ENCODE data around the gene ENO3.

DNA sequence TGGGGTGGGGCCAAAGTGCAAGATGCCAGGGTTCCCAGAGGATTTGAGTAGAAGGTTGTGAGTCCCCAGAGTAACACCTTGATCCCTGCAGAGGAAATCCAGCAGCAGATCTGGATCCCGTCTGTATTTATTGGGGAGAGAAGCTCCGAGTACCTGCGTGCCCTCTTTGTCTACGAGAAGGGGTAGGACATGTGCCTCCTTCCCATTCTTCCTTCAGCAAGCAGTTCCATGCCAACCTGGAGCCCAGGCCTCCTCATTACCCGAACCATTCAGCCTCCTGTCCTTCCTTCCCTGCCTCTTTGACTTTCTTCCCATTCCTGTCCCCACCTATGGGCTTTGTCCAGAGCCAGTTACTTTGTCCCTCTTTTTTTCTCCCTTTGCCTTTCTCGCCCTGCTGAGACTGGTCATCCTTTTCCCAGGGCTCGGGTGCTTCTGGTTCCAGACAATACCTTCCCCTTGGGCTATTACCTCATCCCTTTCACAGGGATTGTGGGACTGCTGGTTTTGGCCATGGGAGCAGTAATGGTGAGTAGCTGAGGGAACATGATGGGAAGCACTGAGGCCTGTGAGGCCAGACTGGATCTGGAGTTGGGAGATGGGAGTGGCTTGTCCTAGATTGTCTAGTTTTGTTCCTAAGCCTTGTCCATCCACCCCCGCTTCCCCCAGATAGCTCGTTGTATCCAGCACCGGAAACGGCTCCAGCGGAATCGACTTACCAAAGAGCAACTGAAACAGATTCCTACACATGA is 8.0 kb upstream of the ENO3 start:
- TF ChIP-seq, protein P1, sequence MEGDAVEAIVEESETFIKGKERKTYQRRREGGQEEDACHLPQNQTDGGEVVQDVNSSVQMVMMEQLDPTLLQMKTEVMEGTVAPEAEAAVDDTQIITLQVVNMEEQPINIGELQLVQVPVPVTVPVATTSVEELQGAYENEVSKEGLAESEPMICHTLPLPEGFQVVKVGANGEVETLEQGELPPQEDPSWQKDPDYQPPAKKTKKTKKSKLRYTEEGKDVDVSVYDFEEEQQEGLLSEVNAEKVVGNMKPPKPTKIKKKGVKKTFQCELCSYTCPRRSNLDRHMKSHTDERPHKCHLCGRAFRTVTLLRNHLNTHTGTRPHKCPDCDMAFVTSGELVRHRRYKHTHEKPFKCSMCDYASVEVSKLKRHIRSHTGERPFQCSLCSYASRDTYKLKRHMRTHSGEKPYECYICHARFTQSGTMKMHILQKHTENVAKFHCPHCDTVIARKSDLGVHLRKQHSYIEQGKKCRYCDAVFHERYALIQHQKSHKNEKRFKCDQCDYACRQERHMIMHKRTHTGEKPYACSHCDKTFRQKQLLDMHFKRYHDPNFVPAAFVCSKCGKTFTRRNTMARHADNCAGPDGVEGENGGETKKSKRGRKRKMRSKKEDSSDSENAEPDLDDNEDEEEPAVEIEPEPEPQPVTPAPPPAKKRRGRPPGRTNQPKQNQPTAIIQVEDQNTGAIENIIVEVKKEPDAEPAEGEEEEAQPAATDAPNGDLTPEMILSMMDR (conservative IDR thresholded peaks at IDR 0.05; ENCODE audit: low read length), result no peak
- no peak for TF ChIP-seq EZH2phosphoT487 (IDR thresholded peaks at IDR 0.05; ENCODE audit: borderline replicate concordance)
